Keratinocyte (primary cell): ENCODE results near the gene LBP. TPM values are rescaled to one million over a fixed set of nuclear protein-coding genes. Genes with fewer than 3 reads are reported as not detected.

Experiments used
- DNase-seq: peaks from one replicate; pipeline ENCODE4 v3.0.0-alpha.2; 2011; ENCODE audit warnings: low read depth, missing footprints, low spot score
- FAIRE-seq: peaks from 2 replicates; lab custom pipeline; 2011; peaks lifted over from hg19 to GRCh38; lab: Jason Lieb, UNC
- H2AFZ ChIP-seq: 2 replicates; pipeline ENCODE4 v1.6.0; 2012; ENCODE audit warnings: low read length, control low read depth, inconsistent platforms; ENCODE audit not compliant: control insufficient read depth
- H3K27ac ChIP-seq: 2 replicates; pipeline ENCODE4 v1.5.1; 2011; ENCODE audit warnings: low read length; ENCODE audit not compliant: control insufficient read depth, insufficient read depth
- H3K27me3 ChIP-seq: 3 replicates; pipeline ENCODE4 v1.6.0; 2011; ENCODE audit warnings: low read length; ENCODE audit not compliant: control insufficient read depth, insufficient read depth; ENCODE audit errors: extremely low read depth
- H3K36me3 ChIP-seq, 2 experiments: 2 replicates in 1 of 2; 3 replicates in 1 of 2; pipeline ENCODE4 v1.5.1; 2011; ENCODE audit warnings: low read length in 2 of 2, mild to moderate bottlenecking in 1 of 2; ENCODE audit not compliant: control insufficient read depth in 2 of 2, insufficient read depth in 2 of 2; ENCODE audit errors: extremely low read depth in 1 of 2
- H3K4me1 ChIP-seq: 3 replicates; pipeline ENCODE4 v1.5.1; 2011; ENCODE audit warnings: low read length; ENCODE audit not compliant: control insufficient read depth, insufficient read depth; ENCODE audit errors: extremely low read depth
- H3K4me2 ChIP-seq: 3 replicates; pipeline ENCODE4 v1.6.0; 2011; ENCODE audit warnings: low read depth, low read length; ENCODE audit not compliant: control insufficient read depth, insufficient read depth; ENCODE audit errors: extremely low read depth
- H3K4me3 ChIP-seq, 3 experiments: fragments of 200-600 bp in 1 of 3; sonication (generic) in 1 of 3; 2 replicates in 2 of 3; 3 replicates in 1 of 3; pipeline ENCODE4 v1.5.1; 2011 to 2016; ENCODE audit warnings: low read length in 3 of 3, mild to moderate bottlenecking in 3 of 3, control low read depth in 2 of 3, inconsistent platforms in 1 of 3, low read depth in 1 of 3, mixed read lengths in 1 of 3, mixed run types in 1 of 3, moderate library complexity in 1 of 3; ENCODE audit not compliant: control insufficient read depth in 2 of 3, insufficient read depth in 2 of 3; ENCODE audit errors: extremely low read depth in 1 of 3
- H3K79me2 ChIP-seq: 2 replicates; pipeline ENCODE4 v1.6.0; 2012; ENCODE audit warnings: low read length; ENCODE audit not compliant: control insufficient read depth, insufficient read depth
- H3K9ac ChIP-seq: 3 replicates; pipeline ENCODE4 v1.6.0; 2011; ENCODE audit warnings: low read length; ENCODE audit not compliant: control insufficient read depth, insufficient read depth; ENCODE audit errors: extremely low read depth
- H3K9me1 ChIP-seq: 3 replicates; pipeline ENCODE4 v1.6.0; 2011; ENCODE audit warnings: low read length; ENCODE audit not compliant: control insufficient read depth, insufficient read depth; ENCODE audit errors: extremely low read depth
- H3K9me3 ChIP-seq: 2 replicates; pipeline ENCODE4 v1.5.1; 2012; ENCODE audit warnings: low read depth, low read length; ENCODE audit not compliant: control insufficient read depth
- H4K20me1 ChIP-seq: 3 replicates; pipeline ENCODE4 v1.6.0; 2011; ENCODE audit warnings: low read length; ENCODE audit not compliant: control insufficient read depth, insufficient read depth; ENCODE audit errors: extremely low read depth
- EZH2 ChIP-seq: IDR thresholded peaks from one replicate; pipeline ENCODE4 v1.6.1; 2012; ENCODE audit warnings: inconsistent platforms, mild to moderate bottlenecking, low read length, moderate library complexity
- dilution Hi-C: fragments of 300-500 bp; cut with MboI; formaldehyde crosslinking; loops from one replicate; pipeline ENCODE4 v1.7.0; 2020; ENCODE audit warnings: low sequenced_read_pairs; ENCODE audit not compliant: extremely low pct_ligation_motif_present
- polyA plus RNA-seq, 5 experiments: library from polyadenylated mRNA; depleted of rRNA in 3 of 5; stranded (reverse) in 3 of 5; stranded (forward) in 1 of 5; unstranded in 1 of 5; fragments of >200 nt; gene quantifications; 1 replicate in 1 of 5; 2 replicates in 3 of 5; 3 replicates in 1 of 5; pipeline versions ENCODE4 v1.2.1 to v1.2.3, GENCODE V29; 2011 to 2012; ENCODE audit warnings: missing spikeins in 2 of 5, low read depth in 1 of 5, low replicate concordance in 1 of 5
- TF ChIP-seq, protein P1 (sequence below), 3 experiments: IDR thresholded peaks in 1 of 3; conservative IDR thresholded peaks in 1 of 3; optimal IDR thresholded peaks in 1 of 3; 2 replicates in 2 of 3; 3 replicates in 1 of 3; pipeline versions ENCODE3 to v1.5.1; 2011; ENCODE audit warnings: low read length in 3 of 3, mild to moderate bottlenecking in 3 of 3, moderate library complexity in 2 of 3, control low read depth in 1 of 3, inconsistent platforms in 1 of 3; ENCODE audit not compliant: insufficient read depth in 2 of 3; ENCODE audit errors: extremely low read depth in 1 of 3

Gene LBP
- polyA plus RNA-seq, 1 donor (not counting 4 experiments of a cell fraction or from before 2014, with no cell fraction given) = not detected

DNA sequence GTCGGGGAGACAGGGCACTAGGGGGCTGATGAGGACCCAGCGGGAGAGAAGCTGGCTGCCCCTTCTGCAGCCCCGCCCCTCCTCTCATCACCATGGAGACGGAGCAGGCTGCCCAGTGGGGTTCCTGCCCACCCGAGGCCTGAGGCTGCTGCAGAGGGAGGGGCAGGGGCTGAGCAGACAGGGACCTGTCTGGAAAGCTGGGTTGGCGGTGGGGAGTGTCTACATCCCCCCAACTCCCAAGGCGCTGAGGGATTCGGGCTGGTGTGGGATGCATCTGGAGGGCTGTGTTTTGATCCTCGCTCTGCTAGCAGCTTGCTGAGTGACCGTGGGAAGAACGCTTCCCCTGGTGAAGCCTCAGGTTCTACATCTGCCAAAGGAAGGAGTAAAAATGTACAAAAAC is 43.5 kb upstream of the LBP start:
- Histone ChIP-seq H3K36me3 (no peaks in the 10 kb centered on the region), H3K9me3 (no peaks in the 10 kb centered on the region), H3K4me1 (peaks cover 16% of the 10 kb centered on the region), H2AFZ (no peak overlapping the region), H3K27ac (no peak overlapping the region), H3K9ac (no peak overlapping the region), H3K4me2 (no peak overlapping the region), H3K27me3 (peaks cover 15% of the 10 kb centered on the region), H4K20me1 (no peaks in the 10 kb centered on the region), H3K4me3 (no peak overlapping the region), H3K9me1 (no peaks in the 10 kb centered on the region), H3K79me2 (no peaks in the 10 kb centered on the region)
- DNase-seq (no peak), FAIRE-seq (no peak)
- TF ChIP-seq EZH2 = no peak
- TF ChIP-seq, protein P1, sequence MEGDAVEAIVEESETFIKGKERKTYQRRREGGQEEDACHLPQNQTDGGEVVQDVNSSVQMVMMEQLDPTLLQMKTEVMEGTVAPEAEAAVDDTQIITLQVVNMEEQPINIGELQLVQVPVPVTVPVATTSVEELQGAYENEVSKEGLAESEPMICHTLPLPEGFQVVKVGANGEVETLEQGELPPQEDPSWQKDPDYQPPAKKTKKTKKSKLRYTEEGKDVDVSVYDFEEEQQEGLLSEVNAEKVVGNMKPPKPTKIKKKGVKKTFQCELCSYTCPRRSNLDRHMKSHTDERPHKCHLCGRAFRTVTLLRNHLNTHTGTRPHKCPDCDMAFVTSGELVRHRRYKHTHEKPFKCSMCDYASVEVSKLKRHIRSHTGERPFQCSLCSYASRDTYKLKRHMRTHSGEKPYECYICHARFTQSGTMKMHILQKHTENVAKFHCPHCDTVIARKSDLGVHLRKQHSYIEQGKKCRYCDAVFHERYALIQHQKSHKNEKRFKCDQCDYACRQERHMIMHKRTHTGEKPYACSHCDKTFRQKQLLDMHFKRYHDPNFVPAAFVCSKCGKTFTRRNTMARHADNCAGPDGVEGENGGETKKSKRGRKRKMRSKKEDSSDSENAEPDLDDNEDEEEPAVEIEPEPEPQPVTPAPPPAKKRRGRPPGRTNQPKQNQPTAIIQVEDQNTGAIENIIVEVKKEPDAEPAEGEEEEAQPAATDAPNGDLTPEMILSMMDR (optimal IDR thresholded peaks at IDR 0.05 in 1 of 3, IDR thresholded peaks at IDR 0.05 in 1 of 3, conservative IDR thresholded peaks at IDR 0.05 in 1 of 3; ENCODE audit: extremely low read depth in 1 of 3, insufficient read depth in 2 of 3, low read length in 3 of 3) = no peak
- dilution Hi-C loops = no loop called here

GRCh38 chr20:38303908-38304379 is 42.3 kb upstream of the LBP start, which contains the start of gene BPI:
Gene BPI (plus strand): TSS chr20:38304156. CDS start chr20:38304224, 68 bp downstream.
- dilution Hi-C loops = no loop called here
- Histone ChIP-seq H3K9me1 (no peaks in the 10 kb centered on the region), H3K4me1 (peaks cover 16% of the 10 kb centered on the region), H3K27ac (no peak within 1 kb of the TSS), H3K27me3 (peaks cover 15% of the 10 kb centered on the region), H3K9ac (no peak within 1 kb of the TSS), H3K79me2 (no peaks in the 10 kb centered on the region), H3K36me3 (no peaks in the 10 kb centered on the region), H4K20me1 (no peaks in the 10 kb centered on the region), H3K4me2 (no peak within 1 kb of the TSS), H3K4me3 (no peak within 1 kb of the TSS), H3K9me3 (no peaks in the 10 kb centered on the region), H2AFZ (no peak within 1 kb of the TSS)
- TF ChIP-seq EZH2 = no peak
- TF ChIP-seq, protein P1 (optimal IDR thresholded peaks at IDR 0.05 in 1 of 3, IDR thresholded peaks at IDR 0.05 in 1 of 3, conservative IDR thresholded peaks at IDR 0.05 in 1 of 3; ENCODE audit: extremely low read depth in 1 of 3, insufficient read depth in 2 of 3, low read length in 3 of 3) = no peak
- no peak for FAIRE-seq
- DNase-seq = no peak
